Measurements from ENCODE around the gene FGF21.
A peak's percentile ranks its signal among the peaks of the same experiment; 100 is the strongest.

Gene FGF21

DNA sequence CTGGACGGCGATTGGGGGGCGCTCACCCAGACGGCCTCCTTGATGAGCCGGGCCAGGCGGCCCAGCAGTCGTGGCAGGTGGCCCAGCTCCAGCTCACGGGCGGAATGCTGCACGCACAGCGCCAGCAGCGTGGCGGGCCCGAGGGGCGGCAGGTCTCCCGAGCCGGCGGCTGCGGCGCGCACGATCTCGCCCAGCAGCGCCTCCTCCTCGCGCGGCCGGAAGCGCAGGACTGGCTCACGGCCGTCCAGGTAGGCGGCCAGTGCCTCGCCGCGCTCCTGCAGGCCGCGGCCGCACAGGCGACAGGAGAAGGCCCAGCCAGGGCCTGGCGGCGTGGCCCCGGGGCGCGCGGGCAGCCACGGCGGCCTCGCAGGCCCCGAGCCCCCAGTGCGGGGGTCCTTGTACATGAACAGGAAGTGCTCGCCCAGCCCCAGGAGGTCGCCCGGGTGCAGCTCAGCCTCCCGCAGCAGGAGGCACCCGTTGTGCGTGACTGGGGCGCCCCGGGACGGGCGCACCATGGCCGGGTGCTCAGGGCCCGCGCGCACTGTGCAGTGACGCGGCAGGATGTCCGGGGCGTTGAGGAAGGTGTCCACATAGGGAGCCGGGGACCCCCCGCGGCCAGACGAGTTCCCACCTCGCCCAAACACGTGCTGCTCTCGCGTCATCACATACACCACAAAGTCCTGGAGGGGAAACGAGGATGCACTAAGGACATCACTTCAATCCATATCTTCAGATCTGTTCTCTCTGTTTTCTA, 26.2 kb upstream of the FGF21 start:
- no peak for DNase-seq (ENCODE audit: low spot score)

DNA sequence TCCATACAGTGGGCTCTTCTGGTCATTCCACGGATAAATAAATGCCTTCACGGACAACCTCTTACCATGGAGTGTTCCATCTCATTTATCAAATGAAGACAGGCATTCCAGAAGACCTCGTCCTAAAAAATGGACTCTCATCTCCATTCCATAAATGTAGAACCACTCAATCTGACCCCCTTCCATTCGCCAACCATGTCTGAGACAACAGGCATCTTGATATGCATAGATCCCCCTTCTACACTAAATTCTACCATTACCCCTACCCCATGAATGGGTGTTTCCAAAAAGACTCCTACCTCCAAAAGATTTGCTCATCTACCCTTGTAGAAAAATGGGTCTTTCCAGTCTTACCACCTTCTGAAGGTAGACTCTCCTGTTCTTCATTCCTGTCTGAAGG, 23.9 kb upstream of the FGF21 start:
- no peak for DNase-seq (ENCODE audit: low spot score)

- DNase-seq (ENCODE audit: low spot score), result no peak
Observed at GRCh38 chr19:48734625-48735024, 20.7 kb upstream of the FGF21 start.

DNA sequence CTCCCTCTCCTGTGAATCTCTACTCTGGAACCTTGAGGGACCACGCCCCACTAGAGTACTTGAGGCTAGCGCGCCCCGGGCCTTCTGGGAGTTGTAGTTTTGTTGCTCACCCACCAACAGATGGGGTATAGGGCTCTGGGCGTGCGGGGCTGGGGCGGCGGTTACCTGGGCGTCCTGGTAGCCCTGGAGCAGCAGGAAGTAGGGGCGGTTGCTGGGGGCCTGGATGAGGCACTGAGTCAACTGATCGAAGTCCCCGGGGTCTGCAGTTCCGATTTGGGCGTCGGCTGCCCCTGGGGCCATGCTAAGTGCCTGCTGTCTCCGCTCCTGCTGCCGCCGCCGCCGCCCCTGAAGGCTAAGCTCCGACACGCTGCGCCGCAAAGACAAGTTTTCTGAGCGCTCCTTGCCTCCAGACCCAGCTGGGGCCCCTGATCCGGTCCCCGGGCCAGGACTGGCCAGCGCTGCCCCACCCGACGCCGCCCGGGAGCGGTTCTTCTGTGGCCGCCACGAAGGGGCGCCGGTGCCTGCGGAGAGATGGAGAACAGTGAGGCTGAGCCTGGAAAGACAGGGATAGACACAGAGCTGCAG, 20.2 kb upstream of the FGF21 start:
- DNase-seq (ENCODE audit: low spot score), result no peak

DNA sequence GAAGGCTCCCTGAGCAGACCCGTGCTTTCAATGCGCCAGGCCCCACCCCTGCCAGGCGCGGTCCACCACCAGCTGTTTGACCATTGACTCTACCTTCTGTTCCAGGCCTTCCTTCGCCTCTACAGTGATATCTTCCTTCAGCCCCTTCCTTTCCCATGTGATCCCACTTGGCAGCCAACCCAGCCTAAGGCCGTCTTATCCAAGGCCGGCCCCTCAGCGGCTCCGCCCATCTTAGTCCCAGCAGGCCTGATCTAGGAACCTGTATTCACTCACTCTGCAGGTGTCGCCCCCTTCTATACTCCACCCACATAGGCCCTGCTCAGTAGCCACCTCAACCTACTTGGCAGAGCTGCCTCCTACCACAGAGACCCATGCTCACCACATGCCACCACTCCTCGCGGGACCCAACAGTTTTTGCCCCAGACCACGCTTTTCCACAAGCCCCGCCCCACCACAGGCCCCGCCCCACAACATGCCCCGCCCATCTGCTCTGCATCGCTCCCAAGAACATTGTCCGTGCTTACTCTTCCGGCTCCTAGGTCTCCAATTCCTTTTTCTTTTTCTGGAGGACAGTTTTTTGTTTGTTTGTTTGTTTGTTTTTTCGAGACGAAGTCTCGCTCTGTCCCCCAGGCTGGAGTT, 17.8 kb upstream of the FGF21 start:
- DNase-seq (ENCODE audit: low spot score), result no peak

GRCh38 chr19:48738557-48739403, 16.5 kb upstream of the FGF21 start:
- DNase-seq (ENCODE audit: low spot score), result peak; percentile 73

DNA sequence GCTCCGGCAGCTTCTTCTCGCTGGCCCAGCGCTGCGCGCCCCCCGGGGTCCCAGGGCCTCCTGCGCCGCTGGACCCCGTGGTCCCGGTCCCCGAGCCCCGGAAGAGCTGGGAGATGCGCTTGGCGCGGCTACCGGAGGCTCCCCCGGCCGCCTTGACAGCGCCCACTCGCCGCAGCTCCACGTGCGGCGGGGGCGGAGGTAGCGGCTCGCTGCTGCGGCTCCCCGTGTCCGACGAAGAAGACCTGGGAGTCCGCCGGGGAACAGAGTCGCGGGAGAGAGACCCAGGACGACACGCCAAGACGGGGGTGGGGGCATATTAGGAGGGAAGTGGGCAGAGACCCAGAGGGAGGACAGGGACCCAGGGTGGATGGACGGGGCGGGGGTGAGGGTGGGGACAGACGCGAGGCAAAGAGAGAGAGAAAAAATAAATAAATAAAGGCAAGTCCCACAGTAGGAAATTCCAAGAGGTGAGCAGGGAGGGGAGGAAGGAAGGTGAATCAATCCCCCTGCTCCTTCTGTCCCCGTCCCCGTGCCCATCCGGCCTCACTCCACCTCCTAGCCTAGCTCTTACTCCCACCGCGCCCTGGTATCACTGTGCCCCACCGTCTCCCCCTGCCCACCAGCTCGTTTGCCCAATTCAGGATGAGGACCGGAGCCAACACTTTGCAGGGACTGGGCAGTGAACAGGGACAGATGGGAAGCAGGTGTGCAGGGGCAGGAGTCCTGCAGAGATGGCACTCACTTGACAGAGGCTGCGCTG, 15.7 kb upstream of the FGF21 start:
- no peak for DNase-seq (ENCODE audit: low spot score)

DNA sequence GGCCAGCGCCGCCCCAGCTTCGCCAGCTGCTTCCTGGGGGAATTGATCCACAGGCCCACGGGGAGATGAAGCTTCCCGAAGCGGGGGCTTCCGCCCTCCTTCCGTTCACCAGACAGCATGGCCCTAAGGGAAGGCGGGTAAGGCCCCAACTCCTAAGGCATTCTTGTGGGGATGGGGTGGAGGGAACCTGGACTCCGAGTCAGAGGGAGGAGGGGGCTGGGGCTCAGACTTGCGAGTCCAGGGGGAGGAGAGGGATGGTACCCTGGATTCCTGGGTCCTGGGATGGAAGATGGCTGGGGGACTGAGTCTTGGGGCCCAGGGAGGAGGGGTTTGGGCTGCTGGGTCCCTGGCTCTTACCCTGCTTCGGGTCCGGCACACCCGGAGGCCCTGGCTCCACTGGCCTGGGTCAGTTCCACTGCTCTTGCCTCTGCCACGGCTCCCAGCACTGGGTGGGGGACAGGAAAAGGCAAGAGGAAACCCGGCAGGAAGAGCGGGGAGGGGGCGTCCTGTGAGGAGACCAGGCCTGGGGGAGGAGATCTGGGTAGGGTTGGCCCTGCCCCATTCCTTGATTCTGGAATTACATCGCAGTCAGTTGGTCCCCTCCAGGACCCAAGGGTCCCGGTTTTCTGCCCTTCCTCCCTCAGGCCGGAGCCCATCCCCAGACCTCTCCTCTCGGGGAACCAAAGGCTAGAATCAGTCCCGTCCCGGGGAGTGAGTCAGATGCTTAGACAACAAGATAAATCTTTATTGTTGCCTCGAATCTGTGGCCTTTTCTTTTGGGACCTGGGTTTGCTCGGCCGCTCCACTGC, 15.0 kb upstream of the FGF21 start, which contains the start of gene RASIP1:
Gene RASIP1, minus strand, starts transcription at position 447 of the 809 bp plus-strand sequence. Its CDS starts 328 bp downstream, at position 119.
- DNase-seq (ENCODE audit: low spot score), result no peak

GRCh38 chr19:48741129-48741999, 14.0 kb upstream of the FGF21 start:
- DNase-seq (ENCODE audit: low spot score), result no peak

DNA sequence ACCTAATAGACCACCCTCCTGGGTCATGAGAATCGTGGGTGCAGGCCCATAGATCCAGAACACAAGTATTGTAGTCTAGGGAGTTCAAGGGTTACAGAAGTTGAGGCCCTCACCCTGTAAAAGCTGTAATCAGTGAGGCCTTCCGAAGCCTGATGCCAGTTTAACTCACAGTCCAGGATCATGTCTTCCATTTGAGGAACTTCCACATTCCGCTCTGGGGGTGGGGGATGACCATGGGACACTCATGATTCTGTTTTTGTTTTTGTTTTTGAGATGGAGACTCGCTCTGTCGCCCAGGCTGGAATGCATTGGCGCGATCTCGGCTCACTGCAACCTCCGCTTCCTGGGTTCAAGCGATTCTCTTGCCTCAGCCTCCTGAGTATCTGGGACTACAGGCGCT, 13.2 kb upstream of the FGF21 start:
- DNase-seq (ENCODE audit: low spot score), result no peak

DNA sequence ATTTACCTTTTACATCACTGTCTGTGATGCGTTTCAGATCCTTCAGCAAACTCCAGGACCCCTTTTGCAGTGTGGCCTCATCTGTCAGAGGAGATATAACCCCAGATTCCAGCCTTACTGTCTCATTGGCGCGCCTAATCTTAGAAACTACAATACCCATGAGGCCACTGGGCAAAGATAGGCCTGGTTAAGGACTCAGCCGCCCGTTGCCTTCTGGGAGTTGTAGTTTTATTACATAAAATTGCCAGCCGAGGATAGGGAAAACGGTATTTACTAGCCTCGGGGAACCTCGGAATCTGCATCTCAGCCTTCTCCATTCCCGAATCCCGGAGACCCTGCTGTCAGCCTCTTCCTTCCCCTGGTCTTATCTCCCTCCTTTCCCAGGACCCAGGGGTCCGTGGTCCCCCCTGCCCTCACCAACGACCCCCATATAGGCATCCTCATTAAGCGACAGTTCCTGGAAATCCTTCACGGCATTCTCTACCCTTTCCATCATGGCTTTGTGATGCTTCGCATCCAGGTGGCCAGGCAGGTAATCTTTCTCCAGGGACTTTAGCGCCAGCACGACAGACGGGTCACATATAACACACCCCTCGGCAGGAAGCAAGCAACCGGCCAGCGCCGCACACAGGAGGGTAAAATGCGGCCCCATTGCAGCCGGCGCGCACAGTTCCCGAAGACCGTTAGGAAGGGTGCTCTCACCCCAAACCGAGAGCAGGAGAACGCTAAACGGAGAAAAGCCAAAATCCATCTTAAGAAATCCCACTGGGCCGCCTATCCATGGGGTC, 9.9 kb upstream of the FGF21 start:
- DNase-seq (ENCODE audit: low spot score), result peak; percentile 89

DNA sequence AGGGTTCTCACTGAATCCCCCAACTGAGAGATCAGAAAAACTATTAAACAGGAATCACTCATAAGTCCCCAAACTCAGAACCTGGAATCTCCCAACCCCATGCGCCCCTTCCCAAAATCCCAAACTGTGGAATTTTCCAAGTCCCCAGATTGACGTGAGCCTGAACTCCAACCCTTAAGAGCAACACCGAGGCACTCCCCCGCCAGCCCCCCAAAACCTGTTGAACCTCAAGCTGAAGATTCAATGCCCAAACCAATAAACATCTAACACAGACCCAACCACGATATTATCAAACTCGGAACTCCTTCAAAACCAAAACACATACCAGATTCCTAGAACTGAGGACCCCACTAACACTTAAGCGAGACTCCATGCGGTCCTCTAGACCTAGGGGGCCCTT, 9.2 kb upstream of the FGF21 start:
- no peak for DNase-seq (ENCODE audit: low spot score)

- DNase-seq (ENCODE audit: low spot score), result peak; percentile 83
Observed at GRCh38 chr19:48746738-48747575, 8.4 kb upstream of the FGF21 start, which contains the start of gene IZUMO1. Gene IZUMO1 (minus strand): TSS chr19:48746909. CDS start chr19:48745859, 1,050 bp downstream.

- DNase-seq (ENCODE audit: low spot score), result no peak
Observed at GRCh38 chr19:48749571-48750198, 5.6 kb upstream of the FGF21 start.

DNA sequence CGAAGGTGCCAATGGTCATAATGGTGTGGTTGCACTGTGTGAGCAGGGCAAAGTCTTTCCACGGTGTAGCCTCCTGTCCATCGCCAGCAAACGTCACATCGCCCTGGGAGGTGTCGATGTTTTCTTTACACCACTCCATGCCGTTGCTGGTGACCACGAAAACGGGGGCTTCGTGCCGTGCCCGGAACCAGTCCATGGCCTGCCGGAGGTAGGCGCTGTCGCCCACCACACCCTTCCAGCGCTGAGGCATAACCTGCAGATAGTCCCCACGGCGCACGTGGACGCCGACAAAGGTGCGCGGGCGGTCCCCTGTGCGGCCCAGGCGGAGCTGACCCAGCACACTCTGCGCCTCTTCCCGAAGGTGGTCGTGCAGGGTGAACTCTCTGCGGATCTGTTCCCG, 5.0 kb upstream of the FGF21 start:
- DNase-seq (ENCODE audit: low spot score), result no peak

DNA sequence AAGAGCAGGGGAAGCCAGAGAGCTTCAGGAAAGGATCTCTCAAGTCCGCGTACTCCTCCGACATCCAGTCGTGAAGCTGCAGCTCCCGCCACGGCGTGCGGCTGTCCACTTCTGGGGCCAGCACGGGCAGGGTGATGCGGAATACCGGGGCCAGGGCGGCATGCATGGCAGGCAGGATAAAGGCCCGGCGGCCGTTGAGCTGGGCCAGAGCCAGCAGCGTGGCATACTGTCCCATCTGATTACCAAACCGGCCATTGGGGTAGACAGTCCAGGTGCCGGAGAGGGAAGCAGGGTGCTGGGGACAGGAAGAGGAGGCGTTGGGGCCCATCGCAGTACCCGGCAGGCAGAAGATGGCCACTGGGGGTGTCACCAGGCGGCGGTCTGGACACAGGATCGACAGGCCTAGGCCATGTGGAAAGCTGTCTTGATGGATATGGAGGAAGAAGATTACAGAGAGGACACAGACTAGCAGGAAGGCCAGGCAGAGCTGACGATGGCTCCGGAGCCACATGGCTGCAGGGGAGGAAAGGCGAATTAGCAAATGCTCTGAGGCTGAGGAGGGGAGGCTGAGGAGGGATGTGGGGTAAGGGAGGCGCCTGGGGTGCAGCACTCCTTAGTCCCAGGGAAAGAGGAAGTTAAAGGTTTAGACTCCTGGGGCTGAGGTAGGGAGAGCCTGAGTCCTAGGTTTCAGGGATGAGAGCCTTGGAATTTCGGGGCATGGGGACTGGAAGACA, 4.4 kb upstream of the FGF21 start:
- DNase-seq (ENCODE audit: low spot score), result no peak

Data from Ammon's horn (tissue), 1 donor.